ENCODE measurements around the gene SNX22. TPM values are rescaled to one million over a fixed set of nuclear protein-coding genes. Genes with fewer than 3 reads are reported as not detected.
A peak's percentile ranks its signal among the peaks of the same experiment; 100 is the strongest.

The SNX22 gene
- total and polyA plus RNA-seq, 2 of the 8 experiments (the other 6 are each of a cell fraction or from before 2014, with no cell fraction given) = 4.9 TPM

- 0 out of 2 replicates have a peak, but pooled peaks have one; percentile 44 for TF ChIP-seq E2F6 (IDR thresholded peaks at IDR 0.05)
- no peak for TF ChIP-seq ASH2L (IDR thresholded peaks at IDR 0.05; ENCODE audit: low read length)
- TF ChIP-seq CEBPB (IDR thresholded peaks at IDR 0.05; ENCODE audit: low read depth, low read length) = no peak
- TF ChIP-seq SUZ12 (IDR thresholded peaks at IDR 0.05; ENCODE audit: low read length) = no peak
- no peak for TF ChIP-seq RBBP5 (IDR thresholded peaks at IDR 0.05; ENCODE audit: borderline replicate concordance, low read depth, low read length)
- no peak for TF ChIP-seq JUND (IDR thresholded peaks at IDR 0.05; ENCODE audit: low read length)
- TF ChIP-seq HDAC2 (IDR thresholded peaks at IDR 0.05; ENCODE audit: borderline replicate concordance in 1 of 2, low read depth in 2 of 2, low read length in 2 of 2) = no peak
- no peak for TF ChIP-seq TCF12 (IDR thresholded peaks at IDR 0.05; ENCODE audit: low read depth, low read length)
- TF ChIP-seq FOSL1 (IDR thresholded peaks at IDR 0.05; ENCODE audit: insufficient read depth, low read depth, low read length) = no peak
- no peak for TF ChIP-seq NANOG (IDR thresholded peaks at IDR 0.05; ENCODE audit: insufficient read depth, low read depth, low read length, poor library complexity, severe bottlenecking)
- TF ChIP-seq SIN3A (conservative IDR thresholded peaks at IDR 0.05 in 1 of 2, IDR thresholded peaks at IDR 0.05 in 1 of 2; ENCODE audit: low read depth in 1 of 2, low read length in 2 of 2) = no peak
- TF ChIP-seq BACH1 (IDR thresholded peaks at IDR 0.05; ENCODE audit: low read length) = no peak
- TF ChIP-seq CREB1 (IDR thresholded peaks at IDR 0.05) = no peak
- no peak for TF ChIP-seq ATF2 (IDR thresholded peaks at IDR 0.05; ENCODE audit: low read length)
- peak in 1 of 2 experiments; percentile 36; a peak in 1 of 4 replicates for TF ChIP-seq RAD21 (IDR thresholded peaks at IDR 0.05 in 1 of 2, conservative IDR thresholded peaks at IDR 0.05 in 1 of 2; ENCODE audit: low read depth in 2 of 2, low read length in 2 of 2)
- no peak for TF ChIP-seq RXRA (IDR thresholded peaks at IDR 0.05; ENCODE audit: insufficient read depth, low read depth, low read length)
- TF ChIP-seq EGR1 (IDR thresholded peaks at IDR 0.05; ENCODE audit: borderline replicate concordance, low read depth, low read length) = no peak
- no peak for TF ChIP-seq PHF8 (conservative IDR thresholded peaks at IDR 0.05; ENCODE audit: low read depth, low read length)
Measured at GRCh38 chr15:64137226-64137833, 14.2 kb upstream of the SNX22 start (continued).
